ENCODE data around the gene SPACDR. TPM values are rescaled to one million over a fixed set of nuclear protein-coding genes. Genes with fewer than 3 reads are reported as not detected.
A peak's percentile ranks its signal among the peaks of the same experiment; 100 is the strongest.

The SPACDR gene, protein sequence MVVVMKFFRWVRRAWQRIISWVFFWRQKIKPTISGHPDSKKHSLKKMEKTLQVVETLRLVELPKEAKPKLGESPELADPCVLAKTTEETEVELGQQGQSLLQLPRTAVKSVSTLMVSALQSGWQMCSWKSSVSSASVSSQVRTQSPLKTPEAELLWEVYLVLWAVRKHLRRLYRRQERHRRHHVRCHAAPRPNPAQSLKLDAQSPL
- total RNA-seq (1 to 10 TPM; 1.3 to 4.0 (median 3.3) TPM), total RNA-seq (0 to 0.92 (median 0.24) reads per million in 29 experiments)
- total RNA-seq (2013) = 1.5 TPM

DNA sequence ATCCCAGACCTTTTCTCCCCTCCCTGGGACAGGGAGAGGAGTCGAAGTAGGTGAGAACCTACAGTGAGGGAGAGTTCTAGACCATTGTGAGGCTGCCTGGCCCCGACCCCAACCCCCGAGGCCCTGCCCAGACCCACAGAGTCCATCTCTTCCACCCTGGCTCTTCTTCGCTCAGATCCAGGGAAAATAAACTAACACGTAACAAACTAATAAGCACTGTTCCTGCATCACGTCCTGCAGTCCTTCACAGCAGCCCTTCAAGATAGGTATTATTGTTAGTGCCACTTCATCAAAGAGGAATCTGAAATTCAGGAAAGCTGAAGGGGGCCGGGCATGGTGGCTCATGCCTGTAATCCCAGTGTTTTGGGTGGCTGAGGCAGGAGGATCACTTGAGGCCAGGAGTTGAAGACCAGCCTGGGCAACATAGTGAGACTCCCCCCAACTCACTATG lies at the start of gene SPACDR:
TSS of gene SPACDR (minus strand) at position 51 of the 451 bp plus-strand sequence. CDS start 235 bp downstream, outside the sequence.
- H3K9me3 ChIP-seq = no peaks in the 10 kb centered on the region
- peaks cover 0 to 11% of the 10 kb centered on the region in 2 experiments for H3K4me1 ChIP-seq (ENCODE audit: control insufficient read depth in 1 of 2, extremely low read depth in 1 of 2, insufficient read depth in 2 of 2, low read length in 2 of 2)
- WGBS (ENCODE audit: insufficient coverage) = 100% methylated on average over 2 of the region's 7 CpGs
- DNase-seq = no peak
- CTCF ChIA-PET = interaction anchor here (0.6 kb wide), 2 partner anchors 241 to 1035 kb away, joined by 3 to 4 read pairs; no protein-coding TSS in a partner anchor
- no peaks in the 10 kb centered on the region for H3K9me3 Mint-ChIP-seq
- ATAC-seq (replicated peaks in 1 of 4) = no peak
- no peak within 1 kb of the TSS for H3K27ac ChIP-seq (ENCODE audit: low read length)
- peaks cover 10 to 41% of the 10 kb centered on the region in 2 donors for H3K36me3 ChIP-seq (ENCODE audit: control insufficient read depth in 2 of 2, extremely low read depth in 1 of 2, insufficient read depth in 1 of 2, low read length in 1 of 2)
- no peak within 1 kb of the TSS for H3K4me3 Mint-ChIP-seq
- H3K36me3 Mint-ChIP-seq = peaks cover 6% of the 10 kb centered on the region
- peaks cover 0 to 4% (median 3%) of the 10 kb centered on the region in 3 donors for H3K4me1 Mint-ChIP-seq
- no peak within 1 kb of the TSS for H3K27ac Mint-ChIP-seq
- H3K27me3 Mint-ChIP-seq = no peaks in the 10 kb centered on the region
- no peaks in the 10 kb centered on the region for H3K27me3 ChIP-seq (replicated peaks in 1 of 2; ENCODE audit: control insufficient read depth in 2 of 2, extremely low read depth in 1 of 2, insufficient read depth in 2 of 2, low read length in 1 of 2)
- POLR2A ChIA-PET = no interaction called here
- no peak within 1 kb of the TSS for H3K4me3 ChIP-seq (ENCODE audit: control insufficient read depth in 1 of 2, extremely low read depth in 1 of 2, low read length in 1 of 2)

- H3K9me3 Mint-ChIP-seq = no peaks in the 10 kb centered on the region
- no peak overlapping the region for H3K27ac ChIP-seq (ENCODE audit: low read length)
- H3K4me3 Mint-ChIP-seq = peak overlapping the region in 1 of 3 donors; percentile 34
- ChIA-PET POLR2A (no interaction called here), CTCF (interaction anchor here in 1 of 2 donors (0.7 kb wide), 1 partner anchor 186 kb away, joined by 5 read pairs; no protein-coding TSS in a partner anchor)
- H3K36me3 Mint-ChIP-seq = no peaks in the 10 kb centered on the region
- H3K4me1 ChIP-seq (ENCODE audit: control insufficient read depth in 1 of 2, extremely low read depth in 1 of 2, insufficient read depth in 2 of 2, low read length in 2 of 2) = peaks cover 9 to 36% of the 10 kb centered on the region in 2 experiments
- H3K9me3 ChIP-seq = no peaks in the 10 kb centered on the region
- H3K4me1 Mint-ChIP-seq = peaks cover 35 to 39% (median 37%) of the 10 kb centered on the region in 3 donors
- 98% methylated on average over 8 of the region's 9 CpGs for WGBS (ENCODE audit: insufficient coverage)
- H3K27ac Mint-ChIP-seq = peak overlapping the region in 1 of 2 donors; percentile 36
- H3K36me3 ChIP-seq (ENCODE audit: control insufficient read depth in 2 of 2, extremely low read depth in 1 of 2, insufficient read depth in 1 of 2, low read length in 1 of 2) = no peaks in the 10 kb centered on the region
- H3K27me3 Mint-ChIP-seq = no peaks in the 10 kb centered on the region
- no peak for DNase-seq
- peaks cover 0 to 3% of the 10 kb centered on the region in 2 experiments for H3K27me3 ChIP-seq (replicated peaks in 1 of 2; ENCODE audit: control insufficient read depth in 2 of 2, extremely low read depth in 1 of 2, insufficient read depth in 2 of 2, low read length in 1 of 2)
- no peak overlapping the region for H3K4me3 ChIP-seq (ENCODE audit: control insufficient read depth in 1 of 2, extremely low read depth in 1 of 2, low read length in 1 of 2)
- no peak for ATAC-seq (replicated peaks in 1 of 4)
Measured at GRCh38 chr7:100513212-100513810, 49.3 kb upstream of the SPACDR start.

GRCh38 chr7:100510437-100511239 lies 46.6 kb upstream of the SPACDR start:
- CTCF ChIA-PET = no interaction called here
- no peak for ATAC-seq (replicated peaks in 1 of 4)
- no peak overlapping the region for H3K27ac ChIP-seq (ENCODE audit: low read length)
- peaks cover 0 to 3% of the 10 kb centered on the region in 2 experiments for H3K27me3 ChIP-seq (replicated peaks in 1 of 2; ENCODE audit: control insufficient read depth in 2 of 2, extremely low read depth in 1 of 2, insufficient read depth in 2 of 2, low read length in 1 of 2)
- Mint-ChIP-seq H3K9me3 (no peaks in the 10 kb centered on the region), H3K27ac (no peak overlapping the region), H3K36me3 (no peaks in the 10 kb centered on the region), H3K4me1 (peaks cover 17 to 22% (median 17%) of the 10 kb centered on the region in 3 donors), H3K27me3 (no peaks in the 10 kb centered on the region), H3K4me3 (no peak overlapping the region)
- no peak for DNase-seq
- POLR2A ChIA-PET = no interaction called here
- H3K4me1 ChIP-seq (ENCODE audit: control insufficient read depth in 1 of 2, extremely low read depth in 1 of 2, insufficient read depth in 2 of 2, low read length in 2 of 2) = peaks cover 3 to 13% of the 10 kb centered on the region in 2 experiments
- 79% methylated on average over 4 of the region's 9 CpGs for WGBS (ENCODE audit: insufficient coverage)
- no peak overlapping the region for H3K4me3 ChIP-seq (ENCODE audit: control insufficient read depth in 1 of 2, extremely low read depth in 1 of 2, low read length in 1 of 2)
- H3K36me3 ChIP-seq (ENCODE audit: control insufficient read depth in 2 of 2, extremely low read depth in 1 of 2, insufficient read depth in 1 of 2, low read length in 1 of 2) = no peaks in the 10 kb centered on the region
- H3K9me3 ChIP-seq = no peaks in the 10 kb centered on the region

DNA sequence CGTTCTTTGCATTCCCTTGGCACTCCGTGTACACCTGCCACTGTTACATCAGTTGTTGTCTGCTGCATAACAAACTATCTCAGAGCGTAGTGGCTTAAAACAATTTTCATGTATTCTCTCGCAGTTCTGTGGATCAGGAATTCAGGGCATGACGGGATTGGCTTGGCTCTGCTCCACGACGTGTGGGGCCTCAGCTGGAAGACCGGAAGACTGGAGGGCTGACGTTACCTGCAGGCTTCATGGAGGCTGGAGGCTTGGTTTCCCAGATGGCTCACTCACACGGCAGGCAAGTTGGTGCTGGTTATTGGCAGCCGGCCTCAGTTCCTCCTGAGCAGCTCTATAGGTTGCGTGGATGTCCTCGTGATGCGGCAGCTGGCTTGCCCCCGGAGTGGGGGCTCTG lies 45.2 kb upstream of the SPACDR start:
- POLR2A ChIA-PET = no interaction called here
- Mint-ChIP-seq H3K4me1 (peaks cover 8 to 14% (median 9%) of the 10 kb centered on the region in 3 donors), H3K4me3 (no peak overlapping the region), H3K36me3 (no peaks in the 10 kb centered on the region), H3K9me3 (no peaks in the 10 kb centered on the region), H3K27me3 (no peaks in the 10 kb centered on the region), H3K27ac (no peak overlapping the region)
- Histone ChIP-seq H3K9me3 (no peaks in the 10 kb centered on the region), H3K4me1 (ENCODE audit: control insufficient read depth in 1 of 2, extremely low read depth in 1 of 2, insufficient read depth in 2 of 2, low read length in 2 of 2) (peaks cover 0 to 5% of the 10 kb centered on the region in 2 experiments), H3K36me3 (ENCODE audit: control insufficient read depth in 2 of 2, extremely low read depth in 1 of 2, insufficient read depth in 1 of 2, low read length in 1 of 2) (no peaks in the 10 kb centered on the region), H3K27ac (ENCODE audit: low read length) (no peak overlapping the region), H3K27me3 (replicated peaks in 1 of 2; ENCODE audit: control insufficient read depth in 2 of 2, extremely low read depth in 1 of 2, insufficient read depth in 2 of 2, low read length in 1 of 2) (peaks cover 0 to 3% of the 10 kb centered on the region in 2 experiments), H3K4me3 (ENCODE audit: control insufficient read depth in 1 of 2, extremely low read depth in 1 of 2, low read length in 1 of 2) (no peak overlapping the region)
- no peak for DNase-seq
- CTCF ChIA-PET = no interaction called here
- 95% methylated on average over 12 of the region's 15 CpGs for WGBS (ENCODE audit: insufficient coverage)
- ATAC-seq (replicated peaks in 1 of 4) = no peak

DNA sequence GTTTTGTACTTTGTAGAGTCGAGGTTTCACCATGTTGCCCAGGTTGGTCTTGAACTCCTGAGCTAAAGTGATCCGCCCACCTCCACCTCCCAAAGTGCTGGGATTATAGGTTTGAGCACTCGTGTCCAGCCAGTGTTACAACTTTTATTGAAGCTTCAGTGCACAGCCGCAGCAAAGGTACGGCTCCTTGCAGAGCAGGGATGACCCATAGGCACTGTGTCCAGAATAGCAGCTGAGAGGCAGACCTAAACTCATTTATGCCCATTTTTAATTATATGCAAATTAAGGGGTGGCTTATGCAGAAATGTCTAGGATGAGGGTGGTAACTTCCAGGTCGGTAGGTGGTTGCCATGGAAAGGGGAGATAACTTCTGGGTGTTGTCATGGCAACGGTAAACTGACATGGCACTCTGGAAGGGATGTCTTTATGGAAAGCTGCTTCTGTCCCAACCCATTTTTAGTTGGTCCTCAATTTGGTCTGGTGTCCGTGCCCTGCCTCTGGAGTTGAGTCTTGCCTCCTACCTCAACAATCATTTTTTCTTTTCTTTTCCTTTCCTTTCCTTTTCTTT lies 42.4 kb upstream of the SPACDR start:
- no peaks in the 10 kb centered on the region for H3K9me3 Mint-ChIP-seq
- Histone ChIP-seq H3K9me3 (no peaks in the 10 kb centered on the region), H3K4me3 (ENCODE audit: control insufficient read depth in 1 of 2, extremely low read depth in 1 of 2, low read length in 1 of 2) (no peak overlapping the region), H3K27me3 (replicated peaks in 1 of 2; ENCODE audit: control insufficient read depth in 2 of 2, extremely low read depth in 1 of 2, insufficient read depth in 2 of 2, low read length in 1 of 2) (peaks cover 0 to 3% of the 10 kb centered on the region in 2 experiments), H3K27ac (ENCODE audit: low read length) (no peak overlapping the region), H3K36me3 (ENCODE audit: control insufficient read depth in 2 of 2, extremely low read depth in 1 of 2, insufficient read depth in 1 of 2, low read length in 1 of 2) (no peaks in the 10 kb centered on the region), H3K4me1 (ENCODE audit: control insufficient read depth in 1 of 2, extremely low read depth in 1 of 2, insufficient read depth in 2 of 2, low read length in 2 of 2) (no peaks in the 10 kb centered on the region)
- no peaks in the 10 kb centered on the region for H3K27me3 Mint-ChIP-seq
- no peak overlapping the region for H3K27ac Mint-ChIP-seq
- CTCF ChIA-PET = interaction anchor here in 1 of 2 donors (0.9 kb wide), 1 partner anchor 10 kb away, joined by 3 read pairs; no protein-coding TSS in a partner anchor
- ATAC-seq (replicated peaks in 1 of 4) = no peak
- POLR2A ChIA-PET = interaction anchor here (0.6 to 0.7 kb wide), 2 partner anchors 28 to 140 kb away, joined by 3 to 6 read pairs; no protein-coding TSS in a partner anchor
- peaks cover 1 to 4% (median 3%) of the 10 kb centered on the region in 3 donors for H3K4me1 Mint-ChIP-seq
- no peak for DNase-seq
- 50% methylated on average over 2 of the region's 8 CpGs for WGBS (ENCODE audit: insufficient coverage)
- H3K36me3 Mint-ChIP-seq = no peaks in the 10 kb centered on the region
- H3K4me3 Mint-ChIP-seq = no peak overlapping the region
